HepG2 (cell line): ENCODE measurements around the gene FBXO10. TPM values are rescaled to one million over a fixed set of nuclear protein-coding genes. Genes with fewer than 3 reads are reported as not detected.

Experiments
- ATAC-seq: fragments of 200-7000 bp; cut with Tn5 transposase; 3 replicates; pipeline ENCODE4 v1.9.1; 2020; ENCODE audit warnings: mild to moderate bottlenecking, moderate library complexity
- BruUV-seq: library from RNA; stranded (reverse); fragments of 400-500 nt; replicated peaks from 2 replicates; lab custom pipeline; 2021; lab: Mats Ljungman, UMichigan
- CTCF ChIA-PET: fragments of 300-600 bp; formaldehyde crosslinking; extraction: SDS; loops from one replicate; lab custom pipeline; 2021; ENCODE audit warnings: low total read pairs, inconsistent platforms, low intra/inter-chr PET ratio; lab: Yijun Ruan, JAX
- POLR2A ChIA-PET: fragments of 350-600 bp; sonication (Branson Sonifier 250); formaldehyde crosslinking; loops from one replicate; lab custom pipeline; 2020; ENCODE audit warnings: antibody characterized with exemption, inconsistent platforms; lab: Yijun Ruan, JAX
- DNase-seq: peaks from one replicate; pipeline ENCODE4 v3.0.0-alpha.2; 2015; ENCODE audit warnings: low spot score
- FAIRE-seq: peaks from 3 replicates; lab custom pipeline; 2011; peaks lifted over from hg19 to GRCh38; lab: Jason Lieb, UNC
- H2AFZ ChIP-seq: one replicate; pipeline ENCODE4 v1.6.1; 2011; ENCODE audit warnings: low read length, inconsistent platforms
- H3K27ac ChIP-seq: fragments of 300-600 bp; 3 replicates; pipeline ENCODE4 v1.8.0; 2011; ENCODE audit warnings: mixed run types, mild to moderate bottlenecking, mixed read lengths, low read length, inconsistent platforms; ENCODE audit not compliant: insufficient read depth; ENCODE audit errors: extremely low read length
- H3K27me3 ChIP-seq, 2 experiments: fragments of 200-600 bp in 1 of 2; 2 replicates in 1 of 2; 3 replicates in 1 of 2; pipeline versions ENCODE4 v1.6.0 to v1.8.0; 2011; ENCODE audit warnings: low read length in 2 of 2, mild to moderate bottlenecking in 2 of 2, moderate library complexity in 2 of 2, inconsistent platforms in 1 of 2; ENCODE audit not compliant: insufficient read depth in 2 of 2, control insufficient read depth in 1 of 2
- H3K36me3 ChIP-seq, 2 experiments: fragments of 200-600 bp in 1 of 2; replicated peaks in 1 of 2; 2 replicates in 1 of 2; 3 replicates in 1 of 2; pipeline versions ENCODE4 v1.5.1 to v1.8.0; 2011; ENCODE audit warnings: low read length in 2 of 2, inconsistent platforms in 1 of 2; ENCODE audit not compliant: insufficient read depth in 2 of 2, control insufficient read depth in 1 of 2
- H3K4me1 ChIP-seq: 2 replicates; pipeline ENCODE4 v1.5.1; 2012; ENCODE audit warnings: low read length, inconsistent platforms; ENCODE audit not compliant: insufficient read depth
- H3K4me2 ChIP-seq: 2 replicates; pipeline ENCODE4 v1.6.0; 2011; ENCODE audit warnings: low read depth, low read length, inconsistent platforms
- H3K4me3 ChIP-seq, 3 experiments: fragments of 200-600 bp in 1 of 3; sonication (generic), shearing (Covaris generic) in 1 of 3; replicated peaks in 1 of 3; 2 replicates each; pipeline ENCODE4 v1.5.1; 2011 to 2016; ENCODE audit warnings: low read length in 3 of 3, inconsistent platforms in 2 of 3, low read depth in 2 of 3, mild to moderate bottlenecking in 2 of 3, control low read depth in 1 of 3, mixed read lengths in 1 of 3; ENCODE audit not compliant: insufficient read depth in 1 of 3
- H3K79me2 ChIP-seq: one replicate; pipeline ENCODE4 v1.6.1; 2011; ENCODE audit warnings: low read length, inconsistent platforms; ENCODE audit not compliant: insufficient read depth
- H3K9ac ChIP-seq: 2 replicates; pipeline ENCODE4 v1.6.0; 2011; ENCODE audit warnings: mild to moderate bottlenecking, low read depth, low read length, inconsistent platforms; ENCODE audit not compliant: insufficient read depth
- H3K9me3 ChIP-seq: 2 replicates; pipeline ENCODE4 v1.5.1; 2012; ENCODE audit warnings: mild to moderate bottlenecking, low read length
- H4K20me1 ChIP-seq: 2 replicates; pipeline ENCODE4 v1.6.0; 2011; ENCODE audit warnings: inconsistent platforms, mild to moderate bottlenecking, low read length, moderate library complexity; ENCODE audit not compliant: insufficient read depth
- ELF4 ChIP-seq: sonication (generic); formaldehyde crosslinking; IDR thresholded peaks from 2 replicates; pipeline ENCODE4 v1.5.0; 2020; ENCODE audit warnings: missing genetic modification reagents, mild to moderate bottlenecking, moderate library complexity, borderline replicate concordance
- SIN3B ChIP-seq: fragments of 150-350 bp; IDR thresholded peaks from 2 replicates; pipeline ENCODE4 v1.6.1; 2014; ENCODE audit warnings: low read length
- ZBTB42 ChIP-seq: sonication (generic); formaldehyde crosslinking; IDR thresholded peaks from 2 replicates; pipeline ENCODE4 v1.5.0; 2020; ENCODE audit warnings: mild to moderate bottlenecking, missing genetic modification reagents
- ZNF3 ChIP-seq: IDR thresholded peaks from 2 replicates; pipeline ENCODE4 v1.7.0; 2017; ENCODE audit warnings: inconsistent platforms
- ZNF468 ChIP-seq: sonication (generic); formaldehyde crosslinking; IDR thresholded peaks from 2 replicates; pipeline ENCODE4 v1.8.0; 2022; ENCODE audit warnings: mild to moderate bottlenecking, moderate library complexity, missing genetic modification reagents
- WGBS: methylation state at CpG from one replicate; pipeline ENCODE4 v1.1.6; 2017; ENCODE audit warnings: low lambda C conversion rate; 5-methylcytosine and 5-hydroxymethylcytosine counted together
- in situ Hi-C: cut with HindIII; loops from 2 replicates; pipeline ENCODE4 v1.10.0; 2017; ENCODE audit warnings: low pct_unique_long_range_greater_than_20kb; ENCODE audit not compliant: extremely low pct_ligation_motif_present
- intact Hi-C: fragments of 100-400 bp; cut with micrococcal nuclease; formaldehyde crosslinking; loops from one replicate; pipeline ENCODE4 v1.10.0; 2022; ENCODE audit not compliant: unreplicated experiment
- polyA plus RNA-seq, 8 experiments: library from polyadenylated mRNA; depleted of rRNA in 3 of 8; stranded (reverse) in 7 of 8; unstranded in 1 of 8; fragments of >200 nt; fragmentation: Illumina TruSeq in 4 of 8; extraction: Trizol in 4 of 8; gene quantifications; 2 replicates each; pipeline versions ENCODE4 v1.2.1 to v1.2.3, GENCODE V29; 2011 to 2016; ENCODE audit warnings: low read depth in 4 of 8, missing spikeins in 1 of 8, mixed read lengths in 1 of 8; ENCODE audit not compliant: insufficient read depth in 1 of 8
- total RNA-seq, 5 experiments: library from RNA; depleted of rRNA; stranded (reverse); fragments of >200 nt; fragmentation: Illumina TruSeq; extraction: Trizol; gene quantifications; 2 replicates each; pipeline ENCODE4 v1.2.3, GENCODE V29; 2016; ENCODE audit warnings: low read depth in 1 of 5
- TF ChIP-seq, protein P1 (sequence below): sonication (generic); formaldehyde crosslinking; IDR thresholded peaks from 2 replicates; pipeline ENCODE4 v1.4.0; 2020; ENCODE audit warnings: mild to moderate bottlenecking, missing genetic modification reagents

Gene FBXO10
- total and polyA plus RNA-seq, 2 of the 13 experiments (the other 11 are each of a cell fraction or from before 2014, with no cell fraction given): 3.1 to 5.1 TPM

DNA sequence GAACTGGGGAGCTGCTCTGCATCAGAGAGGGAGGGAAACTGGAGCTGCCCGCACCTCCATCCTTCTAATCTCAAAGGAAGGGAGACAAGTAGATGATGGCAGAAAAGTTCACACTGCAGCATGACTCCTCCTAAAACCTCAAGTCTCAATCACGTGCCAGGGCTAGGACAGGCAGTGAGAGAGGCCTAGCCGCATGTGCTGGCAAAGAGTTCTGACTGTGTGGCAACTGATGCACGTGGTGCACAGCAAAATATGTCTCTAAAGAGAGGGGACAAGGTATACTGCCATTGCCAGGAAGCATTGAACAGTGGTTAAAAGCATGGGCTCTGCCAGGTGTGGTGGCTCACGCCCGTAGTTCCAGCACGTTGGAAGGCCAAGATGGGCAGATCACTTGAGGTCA is 38.1 kb downstream of the FBXO10 start:
- WGBS: 95% methylated on average over 7 of the region's 7 CpGs

DNA sequence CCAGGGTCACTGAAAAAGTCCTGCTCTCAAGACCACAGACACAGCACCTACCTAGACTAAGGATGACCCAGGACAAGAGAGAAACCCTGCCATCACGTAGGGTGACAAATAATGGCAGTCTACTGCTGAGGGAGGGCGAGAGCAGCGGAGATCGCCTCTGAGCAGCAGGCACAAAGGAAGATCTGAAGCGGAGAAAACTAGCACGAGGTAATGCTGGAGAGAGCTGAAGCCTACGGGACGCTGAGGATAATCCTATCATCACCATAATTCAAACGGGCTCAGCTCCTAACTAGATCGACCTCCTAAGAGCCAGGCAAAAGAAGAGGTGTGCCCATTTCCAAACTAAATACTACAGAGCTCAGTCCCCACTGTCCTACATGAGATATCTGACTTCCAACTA is 41.3 kb downstream of the FBXO10 start:
- Histone ChIP-seq H2AFZ (no peak overlapping the region), H3K27me3 (no peaks in the 10 kb centered on the region), H3K79me2 (no peaks in the 10 kb centered on the region), H3K4me1 (no peaks in the 10 kb centered on the region), H3K27ac (no peak overlapping the region), H3K4me2 (no peak overlapping the region), H3K36me3 (peaks cover 3 to 4% of the 10 kb centered on the region in 2 experiments; a peak in 2 of 5 replicates), H4K20me1 (no peaks in the 10 kb centered on the region)
- 88% methylated on average over 10 of the region's 10 CpGs for WGBS
- no peak for ATAC-seq
- POLR2A ChIA-PET: no interaction called here
- no peak for TF ChIP-seq SIN3B
- TF ChIP-seq ELF4 (CRISPR knock-in tag): no peak
- no peak for TF ChIP-seq ZBTB42 (CRISPR knock-in tag)
- TF ChIP-seq, all 625 proteins: peak for 0
- Histone ChIP-seq H3K9me3 (no peaks in the 10 kb centered on the region), H3K4me3 (no peak overlapping the region), H3K9ac (no peak overlapping the region)
- no TSS peak for BruUV-seq
- in situ Hi-C loops: no loop called here
- intact Hi-C loops: no loop called here
- CTCF ChIA-PET: no interaction called here
- DNase-seq (no peak), FAIRE-seq (no peak)

More for the DNA sequence above, 38.1 kb downstream of the FBXO10 start:
- TF ChIP-seq ZNF3 (CRISPR knock-in tag) (no peak), ZNF468 (CRISPR knock-in tag) (no peak)
- TF ChIP-seq, protein P1, sequence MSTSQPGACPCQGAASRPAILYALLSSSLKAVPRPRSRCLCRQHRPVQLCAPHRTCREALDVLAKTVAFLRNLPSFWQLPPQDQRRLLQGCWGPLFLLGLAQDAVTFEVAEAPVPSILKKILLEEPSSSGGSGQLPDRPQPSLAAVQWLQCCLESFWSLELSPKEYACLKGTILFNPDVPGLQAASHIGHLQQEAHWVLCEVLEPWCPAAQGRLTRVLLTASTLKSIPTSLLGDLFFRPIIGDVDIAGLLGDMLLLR (CRISPR knock-in tag): no peak
- TF ChIP-seq, all 625 proteins: peak for 0
- H3K4me3 ChIP-seq: no peak overlapping the region
- no TSS peak for BruUV-seq
- POLR2A ChIA-PET: no interaction called here
- ATAC-seq: no peak
- H3K36me3 ChIP-seq: peaks cover 3 to 4% of the 10 kb centered on the region in 2 experiments; a peak in 2 of 5 replicates
- H3K79me2 ChIP-seq: no peaks in the 10 kb centered on the region
- H4K20me1 ChIP-seq: no peaks in the 10 kb centered on the region
- no peaks in the 10 kb centered on the region for H3K27me3 ChIP-seq
- no peak for FAIRE-seq
- no peak for DNase-seq
- no peak overlapping the region for H3K4me2 ChIP-seq
- CTCF ChIA-PET: no interaction called here
- no peak overlapping the region for H3K9ac ChIP-seq
- no peak overlapping the region for H2AFZ ChIP-seq
- no peaks in the 10 kb centered on the region for H3K9me3 ChIP-seq
- no peaks in the 10 kb centered on the region for H3K4me1 ChIP-seq
- intact Hi-C loops: no loop called here
- in situ Hi-C loops: no loop called here
- no peak overlapping the region for H3K27ac ChIP-seq
